Stimulated activated CD4-positive, alpha-beta T cell treated with anti-CD3 and anti-CD28 coated beads, TNF-alpha, amount 100 ng/mL, for 48 hours (primary cell): ENCODE measurements around the gene CACNA2D3.
"Not testable (repeated sequence)": the region's sequence is repeated elsewhere in the genome, so short reads cannot be mapped to it uniquely, and the experiment has no call there.

Source experiments
- DNase-seq, 3 donors: peaks; one replicate each; pipeline ENCODE4 v3.0.0-alpha.2; 2020; ENCODE audit warnings: low read depth in 3 of 3

The CACNA2D3 gene

GRCh38 chr3:54464554-54464953 lies 342.2 kb downstream of the CACNA2D3 start:
- not testable (repeated sequence) for DNase-seq

- no peak for DNase-seq
Measured at GRCh38 chr3:54476891-54477290, 354.5 kb downstream of the CACNA2D3 start.

- DNase-seq, result no peak
Measured at GRCh38 chr3:54481606-54482365, 359.4 kb downstream of the CACNA2D3 start.

GRCh38 chr3:54484334-54484733 lies 362.0 kb downstream of the CACNA2D3 start:
- no peak for DNase-seq

GRCh38 chr3:54486317-54486716 lies 364.0 kb downstream of the CACNA2D3 start:
- DNase-seq, result no peak

GRCh38 chr3:54488297-54488696 lies 365.9 kb downstream of the CACNA2D3 start:
- DNase-seq, result no peak

- DNase-seq, result no peak
Measured at GRCh38 chr3:54494209-54494608, 371.9 kb downstream of the CACNA2D3 start.

GRCh38 chr3:54506603-54507002 lies 384.3 kb downstream of the CACNA2D3 start:
- no peak for DNase-seq

- DNase-seq, result no peak
Measured at GRCh38 chr3:54507876-54508460, 385.6 kb downstream of the CACNA2D3 start.

GRCh38 chr3:54510506-54510905 lies 388.2 kb downstream of the CACNA2D3 start:
- DNase-seq, result no peak

GRCh38 chr3:54511766-54512365 lies 389.5 kb downstream of the CACNA2D3 start:
- no peak for DNase-seq

- no peak for DNase-seq
Measured at GRCh38 chr3:54514006-54514405, 391.7 kb downstream of the CACNA2D3 start.

GRCh38 chr3:54514416-54514815 lies 392.1 kb downstream of the CACNA2D3 start:
- no peak for DNase-seq

- no peak for DNase-seq
Measured at GRCh38 chr3:54515441-54516213, 393.3 kb downstream of the CACNA2D3 start.

GRCh38 chr3:54517424-54517823 lies 395.1 kb downstream of the CACNA2D3 start:
- no peak for DNase-seq

- no peak for DNase-seq
Measured at GRCh38 chr3:54518011-54518675, 395.8 kb downstream of the CACNA2D3 start.

GRCh38 chr3:54519493-54519892 lies 397.1 kb downstream of the CACNA2D3 start:
- no peak for DNase-seq

GRCh38 chr3:54520060-54520459 lies 397.7 kb downstream of the CACNA2D3 start:
- DNase-seq, result no peak

GRCh38 chr3:54527521-54527920 lies 405.2 kb downstream of the CACNA2D3 start:
- no peak for DNase-seq

- no peak for DNase-seq
Measured at GRCh38 chr3:54527953-54528352, 405.6 kb downstream of the CACNA2D3 start.

- no peak for DNase-seq
Measured at GRCh38 chr3:54528668-54529067, 406.3 kb downstream of the CACNA2D3 start.

GRCh38 chr3:54530091-54530490 lies 407.7 kb downstream of the CACNA2D3 start:
- DNase-seq, result no peak
